Ovary (tissue), 3 donors: Measurements from ENCODE around the gene HDAC9.

Source experiments
- CTCF ChIP-seq, 3 donors: fragments of 450-650 bp in 2 of 3; fragments of 200-600 bp in 1 of 3; IDR thresholded peaks; one replicate each; pipeline versions ENCODE4 v1.5.1 to v1.8.0; 2016 to 2022; ENCODE audit warnings: antibody characterized with exemption in 3 of 3, mild to moderate bottlenecking in 1 of 3
- EP300 ChIP-seq: sonication (generic); formaldehyde crosslinking; IDR thresholded peaks from one replicate; pipeline ENCODE4 v1.6.1; 2017; ENCODE audit warnings: antibody characterized with exemption
- POLR2A ChIP-seq: fragments of 450-650 bp; IDR thresholded peaks from one replicate; pipeline ENCODE4 v1.6.1; 2017; ENCODE audit warnings: antibody characterized with exemption, mild to moderate bottlenecking, moderate library complexity
- donor health status: DM: no; HTN: no; CAD: no.

GRCh38 chr7:18570441-18570840, 74.9 kb downstream of the HDAC9 start:
- TF ChIP-seq POLR2A: no peak
- no peak for TF ChIP-seq CTCF (IDR thresholded peaks at IDR 0.05)
- TF ChIP-seq EP300: no peak
